GM18511 (cell line): Measurements from ENCODE around the gene UBL7.

Source experiments
- ATAC-seq: cut with Tn5 transposase; IDR thresholded peaks from one replicate; pipeline ENCODE4 v1.9.1; 2021; ENCODE audit warnings: mild to moderate bottlenecking, moderate library complexity; ENCODE audit not compliant: unreplicated experiment

The UBL7 gene

DNA sequence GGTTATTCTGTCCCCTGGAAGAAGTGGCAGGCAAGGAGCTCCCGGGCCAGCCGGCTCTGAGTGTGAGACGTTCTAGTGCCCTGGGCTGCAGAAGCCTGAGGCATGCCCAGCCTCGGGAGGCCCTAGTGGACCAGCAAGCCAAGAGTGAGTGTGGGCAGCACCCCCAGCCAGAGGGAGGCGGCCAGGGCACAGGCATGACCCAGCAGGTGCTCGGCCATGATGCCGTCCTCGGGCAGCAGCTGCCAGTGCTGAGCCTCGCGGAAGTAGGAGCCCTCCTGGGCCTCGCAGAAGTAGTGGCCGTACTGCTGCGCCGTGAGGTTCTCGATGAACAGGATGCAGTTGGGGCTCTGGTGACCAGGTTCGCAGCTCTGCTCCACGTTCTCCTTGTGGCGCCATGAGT, 50.5 kb downstream of the UBL7 start:
- ATAC-seq, result no peak

DNA sequence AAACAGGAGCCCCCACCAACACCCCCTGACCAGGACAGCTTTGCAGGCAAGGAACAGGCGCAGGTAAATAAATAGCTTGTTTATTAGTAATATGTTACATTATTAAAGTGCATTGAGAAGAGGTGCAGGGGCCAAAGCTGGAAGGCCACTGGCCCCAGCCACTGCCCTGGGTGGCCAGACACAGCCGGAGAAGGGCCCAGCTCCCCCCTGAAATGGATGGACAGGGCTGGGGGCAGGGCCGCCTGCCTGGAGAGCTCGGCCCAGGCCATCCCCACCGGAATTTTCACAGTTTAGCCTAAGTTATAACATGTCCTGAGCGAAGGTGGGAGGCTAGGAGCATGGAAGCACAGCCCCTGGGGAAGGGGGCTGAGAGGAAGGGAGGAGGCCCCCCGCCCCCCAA, 51.7 kb downstream of the UBL7 start:
- no peak for ATAC-seq

DNA sequence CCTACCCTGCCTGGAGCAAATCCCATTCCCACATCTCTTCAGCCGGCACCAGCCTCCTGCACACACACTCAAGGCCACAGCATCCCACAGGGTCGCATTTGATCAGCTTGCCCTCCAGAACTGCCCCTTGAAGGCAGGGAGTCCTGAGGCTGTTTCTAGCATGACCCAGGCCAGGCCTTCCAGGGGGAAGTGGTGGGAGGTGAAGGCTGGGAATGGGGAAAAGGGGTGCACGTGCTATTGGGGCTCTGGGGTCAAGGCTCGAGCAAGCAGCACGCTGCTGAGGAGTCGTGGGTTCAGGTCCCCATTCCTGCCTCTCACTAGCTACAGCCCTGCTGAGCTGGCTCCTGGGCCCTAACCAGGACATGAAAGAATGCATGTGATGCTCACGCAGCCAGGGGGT, 52.1 kb downstream of the UBL7 start:
- ATAC-seq, result no peak

DNA sequence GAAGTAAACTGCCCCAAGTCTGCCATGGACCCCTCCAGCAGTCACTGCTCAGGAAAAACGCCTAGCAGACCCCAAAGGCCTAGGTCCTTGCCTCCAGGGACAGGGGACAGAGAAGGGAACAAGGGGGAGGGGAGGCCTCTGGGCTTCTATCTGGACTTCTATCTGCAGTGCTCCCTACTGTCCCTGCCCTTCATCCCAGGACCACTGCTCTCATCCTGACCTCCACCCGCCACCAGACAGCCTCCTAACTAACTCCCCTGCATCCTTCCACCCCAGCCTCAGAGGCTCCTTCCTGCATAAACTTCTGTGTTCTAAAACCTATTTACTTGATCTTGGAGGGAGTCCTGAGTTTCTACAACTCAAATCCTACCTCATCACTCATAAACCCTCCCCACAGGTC, 52.6 kb downstream of the UBL7 start:
- no peak for ATAC-seq

DNA sequence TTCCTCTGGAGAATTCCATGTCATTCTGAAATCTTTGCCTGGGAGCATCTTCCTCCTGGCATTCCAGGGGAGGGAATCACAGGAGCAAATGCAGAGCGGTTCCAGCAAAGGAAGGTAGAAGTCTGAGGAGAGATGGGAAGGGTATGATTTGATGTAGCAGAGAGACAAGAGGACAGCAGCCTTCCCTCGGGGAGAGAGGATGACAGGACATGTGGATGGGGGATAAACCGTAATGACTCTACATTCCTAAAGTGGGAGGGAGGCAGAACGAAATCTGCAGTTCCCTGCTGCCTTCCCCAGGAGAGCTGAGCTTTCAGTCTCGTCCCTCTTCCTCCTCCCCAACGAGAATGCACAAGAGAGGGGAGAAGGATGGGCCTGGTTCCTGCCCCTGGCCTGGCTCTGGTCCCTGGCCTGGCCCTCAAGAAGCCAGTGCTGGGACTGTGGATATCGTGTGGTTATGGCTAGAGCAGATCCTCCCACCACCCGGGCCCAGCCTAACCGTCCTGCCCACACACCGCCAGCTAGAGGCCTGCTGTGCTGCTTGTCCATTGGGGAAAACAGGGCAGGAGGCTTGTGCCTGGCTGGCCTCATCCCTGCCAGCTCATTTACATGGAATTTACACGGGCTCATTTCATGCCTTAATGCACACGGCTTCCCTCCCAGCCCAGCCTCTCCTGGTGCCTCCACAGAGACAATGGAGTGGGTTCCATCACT, 53.8 kb downstream of the UBL7 start:
- no peak for ATAC-seq

DNA sequence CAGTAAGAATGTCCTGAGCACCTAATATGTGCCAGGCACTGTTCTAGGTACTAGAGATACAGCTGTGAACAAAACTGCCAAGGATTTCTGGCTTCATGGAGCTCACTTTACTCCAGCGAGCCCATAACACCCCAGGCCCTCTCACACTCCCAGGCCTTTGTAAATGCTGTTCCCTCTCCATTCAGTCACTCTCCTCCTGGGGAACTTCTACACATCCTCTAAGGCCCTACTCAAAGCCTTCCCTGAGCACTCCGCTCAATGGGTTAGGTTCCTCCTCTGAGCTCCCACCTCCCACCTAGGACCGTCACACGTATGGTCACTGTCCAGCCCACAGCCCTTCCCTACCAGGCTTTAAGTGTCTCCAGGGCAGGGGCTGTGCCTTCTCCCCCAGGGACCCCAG, 54.4 kb downstream of the UBL7 start:
- ATAC-seq, result no peak

DNA sequence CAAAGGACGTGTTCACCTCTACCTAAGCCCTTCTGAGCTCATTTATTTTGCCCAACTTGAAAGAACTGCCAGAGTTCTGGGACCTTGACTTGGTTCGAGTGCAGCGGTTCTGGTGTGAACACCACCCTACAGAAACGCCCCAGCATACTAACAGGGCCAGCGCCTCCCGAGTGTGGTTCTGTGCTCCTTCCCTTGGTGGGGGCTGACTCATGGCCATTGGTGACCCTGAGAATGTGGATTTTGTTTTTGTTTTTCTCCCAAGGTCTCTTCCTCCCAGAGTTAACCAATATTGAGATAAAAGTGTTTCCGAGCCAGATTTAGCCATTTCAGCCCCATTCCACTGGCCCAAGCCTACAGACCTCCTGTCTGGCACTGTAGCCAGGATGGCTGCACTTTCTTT, 55.1 kb downstream of the UBL7 start:
- no peak for ATAC-seq

DNA sequence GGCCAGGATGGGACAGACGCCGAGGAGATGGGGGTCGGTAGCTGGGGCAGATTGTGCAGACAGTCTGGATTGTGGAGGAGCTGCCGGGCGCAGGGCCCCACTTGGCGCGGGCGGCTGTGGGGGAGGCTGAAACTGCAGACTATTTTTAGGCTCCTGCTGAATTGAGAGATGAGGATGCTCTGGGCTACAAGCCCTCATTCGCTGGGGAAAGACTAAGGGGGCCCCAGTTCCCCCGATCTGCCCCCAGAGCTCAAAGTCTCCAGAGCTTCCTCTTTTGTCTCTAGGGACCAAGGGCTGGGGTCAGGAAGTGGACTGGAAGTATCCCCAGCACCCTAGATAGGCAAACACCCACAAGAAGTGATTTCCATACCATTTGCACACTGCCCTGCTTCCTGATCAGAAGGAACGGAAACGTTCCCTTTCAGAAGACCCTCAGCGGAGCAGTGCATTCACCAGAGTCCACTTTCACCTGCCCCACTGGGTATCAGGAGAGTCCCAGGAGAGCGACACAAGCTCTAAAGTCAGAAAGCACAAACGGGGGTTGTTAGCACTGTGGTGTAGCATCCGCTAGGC, 56.9 kb downstream of the UBL7 start:
- ATAC-seq, result peak; percentile 37

DNA sequence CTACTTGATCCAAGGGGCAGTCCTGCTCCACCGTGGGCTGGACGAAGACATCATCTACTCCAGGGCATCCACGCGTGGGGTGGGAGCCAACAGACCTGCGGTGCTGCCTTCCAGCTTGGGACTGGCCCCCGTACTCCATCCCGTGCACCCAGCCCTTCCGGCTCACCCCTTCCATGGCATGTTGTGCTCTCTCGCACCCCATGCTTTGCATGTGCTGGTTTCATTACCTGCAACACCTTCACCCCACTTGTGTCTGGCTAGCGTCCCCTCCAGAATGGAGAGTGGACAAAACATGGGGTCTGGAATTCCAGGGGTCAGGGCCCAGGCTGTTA, 57.4 kb downstream of the UBL7 start:
- peak; percentile 22 for ATAC-seq

DNA sequence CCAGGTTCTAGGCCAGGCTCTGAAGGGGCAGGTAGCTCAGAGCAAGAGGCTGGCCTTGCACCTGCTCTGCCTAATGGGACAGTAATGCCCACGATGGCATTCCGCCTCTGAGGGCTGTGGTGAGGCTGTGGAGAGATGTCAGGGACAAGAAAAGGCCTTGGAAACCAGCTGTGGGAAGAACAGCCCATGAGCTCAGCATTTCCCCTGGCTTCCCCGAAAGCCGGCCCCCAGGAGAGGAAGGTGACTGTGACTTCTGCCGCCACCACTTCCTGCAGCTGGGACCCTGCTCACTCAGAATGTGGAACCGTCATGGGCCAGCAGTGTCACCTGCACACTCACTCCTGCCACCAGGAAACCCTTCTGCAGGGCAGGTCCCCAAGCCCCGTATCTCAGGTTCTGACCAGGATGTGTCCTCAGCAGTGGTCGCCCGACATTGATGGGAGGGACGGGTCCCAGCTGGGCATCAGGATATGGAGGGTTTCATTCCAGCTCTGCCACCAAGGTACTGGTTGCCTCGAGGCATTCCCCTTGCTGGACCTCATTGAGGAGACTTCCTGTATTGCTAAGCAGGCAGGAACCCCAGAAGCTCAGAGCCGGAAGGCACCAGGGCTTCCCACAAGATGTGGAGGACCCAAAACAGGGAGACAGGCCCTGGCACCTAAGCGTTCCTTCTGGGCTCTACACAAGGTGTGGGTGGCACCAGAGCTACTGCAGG, 57.9 kb downstream of the UBL7 start:
- ATAC-seq, result peak; percentile 45

DNA sequence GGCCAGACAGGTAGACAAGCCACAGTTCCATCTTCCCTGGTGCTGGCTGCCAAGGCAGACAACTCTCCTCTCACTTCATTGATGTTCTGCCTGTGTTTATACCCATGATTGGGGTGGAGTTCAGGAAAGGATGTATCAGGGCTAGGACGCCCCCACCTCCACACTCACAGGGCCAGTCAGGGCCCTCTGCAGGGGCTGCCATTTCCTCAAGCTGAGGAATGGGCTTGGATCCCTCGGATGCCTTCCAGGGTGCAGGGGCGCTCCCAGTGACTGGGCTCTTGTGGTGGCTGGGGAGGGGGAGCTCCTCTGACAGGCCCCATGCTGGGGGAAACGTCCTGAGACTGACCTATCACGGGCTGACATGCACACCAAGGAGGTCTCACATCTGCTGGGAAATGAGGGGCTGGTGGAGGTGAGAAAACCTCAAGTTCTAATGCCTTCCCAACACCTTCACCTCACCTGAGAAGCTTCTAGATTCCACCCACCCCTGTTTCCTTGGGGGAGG, 58.6 kb downstream of the UBL7 start:
- no peak for ATAC-seq

DNA sequence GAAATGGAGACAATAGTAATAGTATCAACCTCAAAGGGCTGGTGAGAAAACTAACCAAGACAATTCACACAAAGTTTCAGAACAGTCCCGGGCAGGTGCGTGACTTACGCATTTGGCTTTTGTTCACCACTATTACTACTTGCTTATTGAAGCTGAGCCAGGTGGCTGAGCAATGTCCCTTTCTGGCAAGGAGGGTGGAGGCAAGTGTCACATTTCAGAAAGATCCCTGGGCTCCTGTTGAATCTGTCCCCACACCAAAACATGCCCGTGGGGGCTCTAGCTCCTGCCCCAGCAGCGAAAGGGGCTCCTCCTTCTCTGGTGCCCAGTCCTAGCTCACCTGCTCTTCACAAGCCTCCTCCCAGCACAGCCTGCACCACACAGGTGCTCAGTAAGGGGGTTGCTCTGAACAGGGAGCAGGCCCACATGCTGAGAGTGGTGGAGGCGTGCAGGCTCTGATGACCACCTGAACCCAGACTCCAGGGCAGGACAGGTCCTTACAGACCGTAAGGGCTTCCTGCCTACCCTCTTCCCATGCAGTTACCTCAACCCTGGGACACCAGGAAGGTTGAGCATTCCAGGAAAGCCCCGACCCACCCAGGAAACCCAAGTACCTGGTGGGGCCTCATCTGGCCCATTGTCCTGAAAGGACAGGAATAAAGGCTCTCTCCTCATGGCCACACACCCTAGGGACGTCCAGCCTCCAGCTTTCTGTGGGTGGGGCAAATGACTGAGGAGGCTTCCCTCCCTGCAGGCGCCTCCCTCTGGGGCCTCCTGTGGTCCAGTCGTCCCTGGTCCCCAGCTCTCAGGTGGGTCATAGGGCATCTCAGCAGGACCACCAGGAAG, 59.8 kb downstream of the UBL7 start:
- no peak for ATAC-seq

DNA sequence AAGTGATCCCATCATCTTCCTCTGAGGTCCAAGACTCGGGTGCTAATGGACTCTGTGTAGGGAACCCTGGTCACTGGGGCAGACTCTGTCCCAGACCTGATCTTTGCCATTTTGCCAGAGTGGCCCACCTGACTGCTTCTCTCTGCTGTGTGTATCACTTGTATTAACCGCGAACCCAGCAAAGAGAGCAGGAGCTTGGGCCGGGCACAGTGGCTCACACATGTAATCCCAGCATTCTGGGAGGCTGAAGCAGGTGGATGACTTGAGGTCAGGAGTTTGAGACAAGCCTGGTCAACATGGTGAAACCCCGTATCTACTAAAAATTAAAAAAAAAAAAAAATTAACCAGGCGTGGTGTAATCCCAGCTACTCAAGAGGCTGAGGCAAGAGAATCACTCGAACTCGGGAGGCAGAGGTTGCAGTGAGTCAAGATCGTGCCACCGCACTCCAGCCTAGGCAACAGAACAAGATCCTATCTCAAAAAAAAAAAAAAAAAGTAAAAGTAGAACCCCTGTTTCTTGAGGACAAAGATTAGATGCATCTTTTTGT, 60.6 kb downstream of the UBL7 start:
- no peak for ATAC-seq

DNA sequence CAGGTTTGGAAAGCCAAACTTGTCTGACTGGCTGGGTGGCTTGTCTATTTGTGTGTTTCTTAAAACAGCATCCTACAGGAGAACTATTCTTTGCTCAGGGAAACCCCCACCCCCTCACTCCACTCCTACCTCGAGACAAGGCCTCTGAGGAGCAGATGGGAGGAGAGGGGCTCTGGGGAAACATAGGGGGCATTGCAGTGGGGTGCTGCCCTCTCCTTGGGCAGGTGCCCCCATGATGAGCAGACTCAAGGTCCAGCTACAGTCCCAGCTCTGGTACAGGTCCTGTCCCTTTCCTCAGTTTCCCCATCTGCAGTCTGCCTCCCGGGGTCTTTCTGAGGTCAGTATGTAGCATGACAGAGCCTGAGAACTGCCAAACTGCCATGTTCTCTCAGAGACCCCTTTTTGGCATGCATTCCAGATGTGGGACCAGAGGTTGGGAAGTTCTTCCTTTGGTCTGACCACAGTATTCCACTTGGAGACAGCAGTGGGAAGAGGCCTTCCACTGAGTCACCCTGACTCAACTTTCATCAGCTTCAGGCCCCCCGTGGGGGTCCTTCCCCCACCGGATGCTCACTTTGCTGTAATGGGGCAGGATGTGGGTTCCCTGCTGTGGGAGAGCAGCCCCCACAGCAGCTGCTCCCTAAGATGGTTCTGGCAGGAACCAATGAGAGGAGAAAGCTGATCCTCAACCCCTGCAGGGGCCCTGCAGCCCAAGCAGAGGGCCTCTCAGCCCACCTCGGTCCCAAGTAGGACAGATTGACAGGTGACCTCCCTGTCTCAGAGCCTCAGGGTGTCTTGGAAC, 61.2 kb downstream of the UBL7 start:
- no peak for ATAC-seq

DNA sequence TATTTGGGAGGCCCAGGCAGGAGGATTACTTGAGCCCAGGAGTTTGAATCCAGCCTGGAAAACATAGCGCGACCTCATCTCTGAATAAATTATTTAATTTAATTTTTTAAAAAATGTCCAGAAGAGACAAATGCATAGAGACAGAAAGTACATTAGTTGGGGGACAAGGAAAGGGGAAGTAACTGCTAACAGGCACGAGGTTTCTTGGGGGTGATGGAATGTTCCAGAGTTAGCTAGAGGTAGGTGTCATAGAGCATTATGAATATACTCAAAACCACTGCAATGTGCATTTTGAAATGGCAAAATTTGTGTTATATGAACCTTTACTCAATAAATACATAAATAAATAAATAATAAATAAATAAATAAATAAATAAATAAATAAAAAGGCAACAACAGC, 61.9 kb downstream of the UBL7 start:
- no peak for ATAC-seq

DNA sequence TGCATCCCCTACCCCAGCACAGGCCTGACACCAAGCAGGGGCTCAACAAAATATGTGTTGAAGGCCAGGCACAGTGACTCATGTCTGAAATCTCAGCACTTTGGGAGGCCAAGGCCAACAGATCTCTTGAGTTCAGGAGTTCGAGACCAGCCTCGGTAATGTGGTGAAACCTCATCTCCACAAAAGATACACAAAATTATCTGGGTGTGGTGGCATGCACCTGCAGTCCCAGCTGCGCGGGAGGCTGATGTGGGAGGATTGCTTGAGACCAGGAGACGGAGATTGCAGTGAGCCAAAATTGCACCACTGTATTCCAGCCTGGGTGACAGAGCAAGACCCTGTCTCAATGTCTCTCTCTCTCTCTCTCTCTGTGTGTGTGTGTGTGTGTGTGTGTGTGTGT, 62.8 kb downstream of the UBL7 start:
- ATAC-seq, result no peak

DNA sequence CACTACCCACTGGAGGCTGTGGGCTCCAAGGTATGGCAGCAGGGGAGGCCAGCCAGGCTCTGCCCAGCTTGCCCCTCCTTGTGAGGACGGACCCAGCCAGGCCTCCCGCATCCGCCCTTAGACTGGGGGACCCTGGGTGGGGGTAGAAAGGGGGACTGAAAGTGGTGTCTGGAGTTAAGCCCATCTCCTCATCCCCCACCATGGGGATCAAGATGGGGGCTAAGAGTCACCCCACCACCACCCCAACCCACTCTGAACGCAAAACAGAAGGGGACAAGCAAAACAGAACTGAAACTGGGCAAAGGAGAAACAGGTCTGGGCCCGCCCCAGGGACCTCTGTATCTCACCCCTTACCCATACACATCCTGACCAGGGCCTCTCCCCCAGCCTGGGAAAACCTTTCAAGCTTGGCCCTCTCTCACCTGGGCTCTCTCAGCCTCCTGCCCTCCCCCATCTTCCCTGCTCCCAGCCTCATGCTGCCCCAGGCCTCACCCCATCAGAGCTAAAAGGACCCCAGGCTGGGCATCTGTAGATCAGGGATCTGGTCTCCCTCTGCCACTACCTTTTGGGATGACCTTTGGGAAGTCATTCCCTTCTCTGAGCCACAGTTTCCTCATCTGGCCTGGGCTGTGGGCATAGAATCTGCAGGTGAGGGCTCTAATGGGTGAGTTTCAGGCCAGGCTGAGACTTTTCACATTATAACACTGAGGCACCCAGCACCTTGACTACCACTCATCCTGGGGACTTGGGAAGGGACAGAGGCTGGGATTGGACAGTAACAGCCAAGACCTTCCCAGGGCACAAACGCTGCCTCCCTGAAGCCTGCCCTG, 63.5 kb downstream of the UBL7 start:
- peak; percentile 38 for ATAC-seq

DNA sequence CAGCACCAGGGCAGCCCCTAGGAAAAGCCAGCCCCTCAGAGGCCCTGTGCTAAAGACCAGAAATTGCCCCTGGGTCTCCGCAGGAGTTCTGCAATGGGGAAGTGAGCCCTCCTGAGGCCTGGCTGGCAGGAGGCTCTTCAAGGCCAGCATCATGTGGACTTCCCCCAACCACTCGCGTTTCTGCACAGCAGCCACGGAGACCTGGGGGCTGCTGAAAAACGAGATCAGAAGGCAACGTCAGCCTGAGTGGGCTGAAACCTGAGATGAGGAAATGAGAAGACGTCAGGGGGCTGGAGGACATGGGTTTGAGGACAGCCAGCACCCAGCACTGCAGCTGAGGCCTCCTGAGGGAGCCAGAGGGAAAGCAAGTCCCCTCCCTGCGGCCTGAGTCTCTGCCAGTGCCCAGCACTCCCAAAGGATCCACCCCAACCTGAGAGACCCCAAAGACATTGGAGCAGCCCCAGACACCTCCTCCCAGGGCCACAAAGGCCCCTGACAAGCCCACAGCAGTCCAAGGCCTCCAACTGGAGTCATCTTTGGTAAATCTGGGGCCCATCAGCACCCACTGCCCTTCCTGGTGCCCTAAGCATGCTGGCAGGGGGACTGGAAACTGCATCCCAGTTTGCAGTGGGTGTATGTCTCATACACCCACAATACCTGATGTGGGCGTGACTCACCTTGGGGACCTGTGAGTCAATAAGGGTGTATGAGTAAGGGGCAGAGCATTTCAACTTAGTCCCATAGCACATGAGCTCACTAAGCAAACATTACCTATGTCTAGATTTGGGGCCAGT, 64.3 kb downstream of the UBL7 start:
- peak; percentile 45 for ATAC-seq

DNA sequence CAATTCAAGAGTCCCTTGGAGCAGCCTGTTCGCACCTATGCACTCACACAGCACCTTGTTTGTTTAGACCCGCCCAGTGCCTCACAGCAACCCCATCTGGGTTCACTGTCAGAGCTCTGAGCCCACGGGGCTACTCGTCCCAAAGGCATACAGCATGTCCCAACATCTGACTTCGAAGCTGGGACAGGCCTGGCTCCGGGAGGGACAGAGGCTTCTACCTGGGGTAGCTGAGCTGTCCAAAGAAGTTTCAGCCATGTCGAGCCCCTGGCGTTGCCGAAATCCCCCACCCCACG, 64.9 kb downstream of the UBL7 start:
- no peak for ATAC-seq
